ENCODE data around the gene TMEM26.
A peak's percentile ranks its signal among the peaks of the same experiment; 100 is the strongest.

Gene TMEM26

DNA sequence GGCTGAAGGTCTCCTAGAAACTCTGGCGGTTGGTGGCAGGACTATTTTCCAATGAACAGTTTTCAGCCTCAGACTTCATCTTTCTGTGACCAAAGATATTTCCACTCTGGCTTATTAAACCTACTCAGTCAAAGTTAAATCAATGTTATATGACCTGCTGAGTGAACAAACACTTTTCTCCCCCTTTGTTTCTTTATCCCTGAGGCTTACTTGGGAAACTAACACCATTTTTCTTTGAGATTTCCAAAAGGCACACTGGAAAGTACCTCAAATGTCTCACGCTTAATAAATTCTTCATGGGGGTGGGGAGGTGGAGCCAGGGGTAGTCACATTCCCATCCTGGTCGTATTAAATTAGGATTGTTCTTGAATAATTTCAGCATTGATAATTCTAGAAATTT, 1.8 kb downstream of the TMEM26 start:
- peaks cover 44% of the 10 kb centered on the region for H3K27me3 Mint-ChIP-seq
- intact Hi-C loops (cut with micrococcal nuclease), result no loop called here
- peak overlapping the region; percentile 89 for H3K27ac Mint-ChIP-seq

DNA sequence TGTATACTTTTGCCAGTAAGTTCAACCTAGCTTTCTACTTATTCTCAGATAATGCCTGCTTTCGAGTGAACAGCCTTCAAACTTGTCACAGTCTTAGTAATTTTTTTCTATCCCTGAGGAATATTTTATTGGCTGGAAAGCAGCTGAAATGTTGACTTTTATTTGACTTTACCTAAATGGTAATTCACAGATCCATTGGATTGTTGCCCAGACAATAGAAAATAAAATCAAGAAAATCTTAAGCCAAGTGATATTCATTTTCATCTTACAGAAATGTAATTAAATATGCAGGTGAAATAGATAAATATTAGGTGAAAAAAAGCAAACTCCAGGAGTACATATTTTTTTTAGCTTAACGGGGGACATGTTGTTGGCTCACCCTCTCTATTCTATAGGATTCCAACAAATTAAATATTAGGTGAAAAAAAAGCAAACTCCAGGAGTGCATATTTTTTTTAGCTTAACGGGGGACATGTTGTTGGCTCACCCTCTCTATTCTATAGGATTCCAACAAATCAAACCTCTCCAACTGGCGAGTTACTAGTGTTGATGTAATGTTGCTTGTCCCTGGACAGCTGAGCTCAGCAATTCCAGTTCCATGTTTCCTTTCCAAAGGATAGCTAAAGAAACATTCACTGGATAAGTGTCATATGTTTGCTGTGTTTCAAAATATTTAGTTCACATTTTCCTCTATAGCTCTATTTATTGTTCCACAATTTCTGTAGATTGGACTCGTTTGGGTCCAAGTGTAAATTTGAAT, 4.2 kb downstream of the TMEM26 start:
- H3K27me3 Mint-ChIP-seq, result peaks cover 34% of the 10 kb centered on the region
- intact Hi-C loops (cut with micrococcal nuclease), result no loop called here
- H3K4me3 Mint-ChIP-seq, result no peak overlapping the region
- H3K27ac Mint-ChIP-seq, result no peak overlapping the region
- H3K4me1 Mint-ChIP-seq (ENCODE audit: low read depth), result peaks cover 23% of the 10 kb centered on the region
- H3K9me3 Mint-ChIP-seq, result no peaks in the 10 kb centered on the region
- H3K36me3 Mint-ChIP-seq (ENCODE audit: low read depth), result peaks cover 6% of the 10 kb centered on the region

More for the DNA sequence above, 1.8 kb downstream of the TMEM26 start:
- peak overlapping the region; percentile 4 for H3K4me3 Mint-ChIP-seq
- no peaks in the 10 kb centered on the region for H3K9me3 Mint-ChIP-seq
- peaks cover 41% of the 10 kb centered on the region for H3K4me1 Mint-ChIP-seq (ENCODE audit: low read depth)
- peaks cover 6% of the 10 kb centered on the region for H3K36me3 Mint-ChIP-seq (ENCODE audit: low read depth)

DNA sequence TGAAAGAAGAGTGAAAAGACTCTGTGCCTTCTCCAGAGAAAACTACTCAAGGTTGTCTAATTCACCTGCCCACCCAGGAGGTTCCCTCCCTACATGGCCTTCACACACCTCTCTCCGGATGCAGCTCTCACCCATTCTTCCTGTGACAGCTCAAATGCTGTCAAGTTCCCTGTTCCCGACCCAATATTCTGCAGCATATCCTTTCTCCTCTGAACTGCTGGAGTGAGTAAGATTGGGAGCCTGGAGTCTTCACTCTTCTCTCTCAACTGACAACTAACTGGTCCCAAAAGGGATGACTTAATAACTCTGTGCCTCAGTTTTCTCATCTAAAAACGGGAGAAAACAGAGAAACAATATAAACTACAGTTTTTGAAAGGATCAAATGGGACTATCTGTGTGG, 5.1 kb downstream of the TMEM26 start:
- Mint-ChIP-seq H3K4me1 (ENCODE audit: low read depth) (peaks cover 17% of the 10 kb centered on the region), H3K9me3 (no peaks in the 10 kb centered on the region), H3K4me3 (no peak overlapping the region), H3K36me3 (ENCODE audit: low read depth) (peaks cover 5% of the 10 kb centered on the region), H3K27ac (no peak overlapping the region), H3K27me3 (peaks cover 26% of the 10 kb centered on the region)
- intact Hi-C loops (cut with micrococcal nuclease), result no loop called here

DNA sequence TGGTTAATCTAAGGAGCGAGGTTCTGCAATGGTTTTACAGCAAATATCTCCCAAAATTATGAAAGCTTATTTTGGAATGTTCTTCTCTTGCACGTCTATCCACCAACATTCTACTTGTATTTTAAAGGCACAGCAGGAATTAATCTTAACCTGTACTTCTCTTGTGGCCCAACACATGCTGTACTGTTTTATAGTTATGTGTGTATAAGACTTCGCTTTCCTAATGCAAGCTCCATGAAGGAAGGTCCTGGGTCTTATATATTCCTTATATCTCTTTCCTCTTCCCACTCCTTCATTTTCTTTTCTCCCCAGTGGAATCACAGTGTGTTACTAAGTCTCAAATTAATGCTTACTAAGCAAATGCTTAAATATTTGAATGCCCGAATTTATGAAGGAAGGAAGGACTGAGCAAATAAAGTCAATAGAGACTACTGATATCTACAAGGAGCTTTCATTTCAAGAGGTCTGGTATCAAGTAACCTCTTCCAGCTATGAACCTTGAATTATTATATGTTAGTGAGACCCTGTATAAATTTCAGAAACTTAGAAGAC, 14.0 kb downstream of the TMEM26 start:
- H3K36me3 Mint-ChIP-seq (ENCODE audit: low read depth), result no peaks in the 10 kb centered on the region
- intact Hi-C loops (cut with micrococcal nuclease), result no loop called here
- H3K4me1 Mint-ChIP-seq (ENCODE audit: low read depth), result no peaks in the 10 kb centered on the region
- no peaks in the 10 kb centered on the region for H3K9me3 Mint-ChIP-seq
- no peak overlapping the region for H3K27ac Mint-ChIP-seq
- H3K27me3 Mint-ChIP-seq, result no peaks in the 10 kb centered on the region
- H3K4me3 Mint-ChIP-seq, result no peak overlapping the region

DNA sequence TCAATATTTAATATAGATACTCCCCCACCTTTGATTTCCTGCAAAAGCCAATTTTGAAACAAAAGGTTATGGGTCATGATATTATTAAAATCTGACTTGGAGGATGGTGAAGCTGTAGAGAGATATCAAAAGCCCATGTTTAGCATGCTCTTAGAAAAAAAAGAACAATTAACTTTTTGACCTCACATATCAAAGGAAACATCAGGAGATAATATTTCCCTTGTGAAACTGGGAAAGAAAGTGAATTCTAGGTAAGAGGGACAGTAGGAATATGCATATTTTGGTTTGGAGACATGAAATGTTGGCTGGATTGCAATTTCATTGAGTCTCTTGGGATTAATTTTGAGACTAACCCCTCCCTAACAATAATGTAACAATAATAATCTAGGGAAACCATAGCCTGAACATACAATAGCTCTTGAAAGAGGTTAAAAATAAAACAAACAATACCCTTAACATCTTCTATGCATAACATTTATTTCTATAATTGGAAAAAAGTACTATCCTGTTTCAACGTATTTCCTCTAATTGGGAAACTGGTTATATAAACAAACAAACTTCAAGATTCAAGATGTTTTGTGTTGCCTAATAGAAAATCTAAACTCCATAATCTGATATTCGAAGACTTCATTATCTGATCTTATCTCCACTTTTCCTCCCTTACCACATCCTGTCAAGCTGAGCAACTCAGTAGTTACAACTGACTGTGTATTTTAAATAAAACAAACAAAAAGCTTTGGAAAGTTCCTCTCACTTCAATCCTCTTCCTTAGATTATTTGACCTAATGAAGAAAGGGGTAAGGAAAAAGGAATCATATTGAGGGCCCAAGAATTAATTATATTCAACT, 14.8 kb downstream of the TMEM26 start:
- Mint-ChIP-seq H3K27me3 (no peaks in the 10 kb centered on the region), H3K9me3 (no peaks in the 10 kb centered on the region), H3K27ac (no peak overlapping the region), H3K36me3 (ENCODE audit: low read depth) (no peaks in the 10 kb centered on the region), H3K4me3 (no peak overlapping the region), H3K4me1 (ENCODE audit: low read depth) (no peaks in the 10 kb centered on the region)
- intact Hi-C loops (cut with micrococcal nuclease), result no loop called here

DNA sequence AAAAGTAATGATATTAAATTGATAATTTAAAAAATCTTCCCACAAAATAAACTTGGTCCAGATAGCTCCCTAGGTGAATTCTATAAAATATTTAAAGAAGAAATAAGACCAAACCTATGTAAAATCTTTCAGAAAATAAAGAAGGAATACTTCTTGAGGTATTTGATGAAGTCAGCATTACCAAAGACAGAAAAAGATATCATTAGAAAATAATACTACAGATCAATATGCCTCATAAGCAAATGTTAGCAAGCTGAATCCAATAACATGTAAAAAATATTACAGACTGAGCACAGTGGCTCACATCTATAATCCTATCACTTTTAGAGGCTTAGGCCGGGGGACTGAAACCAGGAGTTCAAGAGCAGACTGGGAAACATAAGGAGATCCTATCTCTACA, 30.0 kb downstream of the TMEM26 start:
- H3K36me3 Mint-ChIP-seq (ENCODE audit: low read depth), result peaks cover 54% of the 10 kb centered on the region
- H3K9me3 Mint-ChIP-seq, result peaks cover 71% of the 10 kb centered on the region
- no peaks in the 10 kb centered on the region for H3K4me1 Mint-ChIP-seq (ENCODE audit: low read depth)
- intact Hi-C loops (cut with micrococcal nuclease), result no loop called here
- H3K4me3 Mint-ChIP-seq, result no peak overlapping the region
- H3K27ac Mint-ChIP-seq, result no peak overlapping the region
- H3K27me3 Mint-ChIP-seq, result no peaks in the 10 kb centered on the region

DNA sequence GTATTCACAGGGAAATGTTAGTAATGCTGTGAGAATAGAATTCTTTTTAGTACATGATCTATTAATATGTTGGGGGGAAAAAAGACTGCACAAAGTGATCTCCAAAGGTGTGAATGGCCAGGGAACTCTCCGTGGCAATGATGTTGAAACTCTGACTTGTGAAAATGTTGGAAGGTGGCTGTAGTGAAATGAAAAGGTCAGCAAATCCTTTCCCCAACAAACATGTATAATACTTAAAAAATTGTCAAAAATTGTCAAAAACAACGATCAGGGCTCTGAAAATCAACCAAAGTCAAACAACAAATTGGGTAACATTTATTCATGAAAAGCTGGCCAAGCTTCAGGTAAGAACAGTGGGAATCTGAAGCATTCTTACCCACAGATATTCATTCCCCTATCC, 35.5 kb downstream of the TMEM26 start:
- no peaks in the 10 kb centered on the region for H3K4me1 Mint-ChIP-seq (ENCODE audit: low read depth)

DNA sequence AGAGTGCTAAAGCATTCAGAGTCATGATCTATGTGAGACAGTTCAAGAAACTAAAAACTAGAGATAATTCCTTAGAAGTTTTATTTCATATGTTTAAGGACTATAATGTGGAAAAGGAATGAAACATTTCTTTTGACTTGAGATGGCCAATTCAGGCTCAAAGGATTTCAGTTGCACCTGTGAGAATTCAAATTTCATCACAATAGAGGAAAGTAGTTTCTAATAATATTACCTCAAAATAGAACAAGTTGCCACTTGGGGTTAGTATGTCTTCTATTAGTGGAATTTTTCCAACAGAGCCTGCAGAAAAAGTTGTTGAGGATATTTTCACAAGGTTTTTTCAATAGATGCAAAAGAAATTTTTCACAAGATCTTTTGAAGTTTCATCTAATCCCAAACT, 37.4 kb downstream of the TMEM26 start:
- intact Hi-C loops (cut with micrococcal nuclease), result loop anchor here (2.0 kb wide), 1 partner anchor 37 kb away; the partner anchor contains the start of gene TMEM26
- Mint-ChIP-seq H3K9me3 (peaks cover 26% of the 10 kb centered on the region), H3K36me3 (ENCODE audit: low read depth) (peaks cover 13% of the 10 kb centered on the region), H3K27ac (no peak overlapping the region), H3K4me3 (no peak overlapping the region), H3K4me1 (ENCODE audit: low read depth) (no peaks in the 10 kb centered on the region), H3K27me3 (no peaks in the 10 kb centered on the region)

More for the DNA sequence above, 35.5 kb downstream of the TMEM26 start:
- Mint-ChIP-seq H3K27me3 (no peaks in the 10 kb centered on the region), H3K36me3 (ENCODE audit: low read depth) (peaks cover 25% of the 10 kb centered on the region), H3K4me3 (no peak overlapping the region), H3K27ac (no peak overlapping the region), H3K9me3 (peaks cover 44% of the 10 kb centered on the region)
- intact Hi-C loops (cut with micrococcal nuclease), result no loop called here

DNA sequence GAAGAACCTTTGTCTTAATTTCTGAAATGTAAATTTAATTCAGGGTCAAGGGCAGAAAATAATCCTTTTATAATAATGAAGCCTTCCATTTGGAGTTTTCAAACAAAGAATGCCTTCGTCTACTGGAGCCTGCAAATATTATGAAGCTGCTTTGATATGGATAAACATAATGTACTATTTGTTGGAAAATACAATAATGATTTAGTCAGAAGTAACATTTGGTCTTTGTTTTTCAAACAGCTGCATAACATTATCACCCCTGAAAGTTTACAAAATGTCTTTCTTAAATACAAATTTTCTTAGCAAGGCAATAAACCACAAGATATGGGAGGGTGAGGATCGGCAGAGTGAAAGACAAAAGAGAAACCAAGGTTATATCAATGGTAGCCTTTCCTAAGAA, 41.5 kb downstream of the TMEM26 start:
- intact Hi-C loops (cut with micrococcal nuclease), result no loop called here
- Mint-ChIP-seq H3K36me3 (ENCODE audit: low read depth) (peaks cover 10% of the 10 kb centered on the region), H3K4me1 (ENCODE audit: low read depth) (no peaks in the 10 kb centered on the region), H3K27ac (no peak overlapping the region), H3K9me3 (peaks cover 9% of the 10 kb centered on the region), H3K4me3 (no peak overlapping the region), H3K27me3 (no peaks in the 10 kb centered on the region)

DNA sequence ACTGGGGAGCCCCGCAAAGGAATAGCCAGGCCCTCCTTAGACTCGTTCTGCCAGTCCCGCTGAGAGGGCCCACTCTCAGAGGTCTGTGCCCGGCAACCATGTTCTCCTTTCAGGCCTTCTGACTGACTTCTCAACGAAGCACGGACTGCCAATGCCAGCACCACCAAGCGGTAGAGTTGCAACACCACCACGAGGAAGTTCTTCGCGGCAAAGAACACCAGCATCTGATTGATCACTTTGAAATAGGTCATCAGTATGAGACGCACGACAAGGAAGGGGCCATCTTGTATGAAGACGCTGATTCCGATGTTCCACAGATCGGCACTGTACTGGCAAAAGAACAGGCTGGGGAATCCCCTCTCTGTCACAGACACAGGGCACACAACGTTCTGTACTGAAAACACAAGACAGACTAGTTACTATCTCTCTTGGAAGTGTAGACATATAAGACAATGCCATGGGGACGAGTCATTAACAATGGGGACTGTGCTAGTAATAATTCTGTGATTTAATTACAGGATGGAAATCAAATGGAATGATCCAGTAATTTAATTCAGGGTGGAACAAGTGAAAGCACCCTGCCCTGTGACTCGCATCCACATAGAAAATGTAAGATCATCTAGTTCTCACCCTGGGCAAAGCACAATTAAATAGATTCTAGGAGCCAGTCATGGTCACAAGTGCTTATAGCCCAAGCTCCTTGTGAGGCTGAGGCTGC, 42.7 kb downstream of the TMEM26 start:
- no peaks in the 10 kb centered on the region for H3K27me3 Mint-ChIP-seq
- H3K27ac Mint-ChIP-seq, result no peak overlapping the region
- intact Hi-C loops (cut with micrococcal nuclease), result no loop called here
- no peaks in the 10 kb centered on the region for H3K4me1 Mint-ChIP-seq (ENCODE audit: low read depth)
- H3K36me3 Mint-ChIP-seq (ENCODE audit: low read depth), result peaks cover 10% of the 10 kb centered on the region
- no peak overlapping the region for H3K4me3 Mint-ChIP-seq
- H3K9me3 Mint-ChIP-seq, result peaks cover 9% of the 10 kb centered on the region

DNA sequence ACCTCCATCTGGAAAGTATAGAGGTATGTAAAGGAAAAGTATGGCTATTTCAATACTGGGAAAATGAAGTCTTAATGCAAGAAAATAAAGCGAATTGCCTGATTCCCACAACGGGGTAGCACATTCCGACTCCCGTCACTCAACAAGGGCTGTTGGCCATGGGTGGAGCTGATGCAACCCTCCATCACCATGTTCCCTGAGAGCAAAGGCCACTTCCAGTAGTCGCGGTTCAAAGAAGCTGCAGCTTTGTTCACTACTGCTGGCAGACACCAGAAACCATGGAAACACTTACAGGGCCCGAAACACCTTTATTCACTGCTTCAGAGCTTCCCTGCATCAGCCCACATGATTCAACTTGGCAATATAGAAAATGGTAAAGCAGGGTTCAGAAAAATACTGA, 44.0 kb downstream of the TMEM26 start:
- no peak overlapping the region for H3K4me3 Mint-ChIP-seq
- H3K27ac Mint-ChIP-seq, result no peak overlapping the region
- peaks cover 10% of the 10 kb centered on the region for H3K36me3 Mint-ChIP-seq (ENCODE audit: low read depth)
- peaks cover 9% of the 10 kb centered on the region for H3K9me3 Mint-ChIP-seq
- intact Hi-C loops (cut with micrococcal nuclease), result no loop called here
- no peaks in the 10 kb centered on the region for H3K27me3 Mint-ChIP-seq
- no peaks in the 10 kb centered on the region for H3K4me1 Mint-ChIP-seq (ENCODE audit: low read depth)

DNA sequence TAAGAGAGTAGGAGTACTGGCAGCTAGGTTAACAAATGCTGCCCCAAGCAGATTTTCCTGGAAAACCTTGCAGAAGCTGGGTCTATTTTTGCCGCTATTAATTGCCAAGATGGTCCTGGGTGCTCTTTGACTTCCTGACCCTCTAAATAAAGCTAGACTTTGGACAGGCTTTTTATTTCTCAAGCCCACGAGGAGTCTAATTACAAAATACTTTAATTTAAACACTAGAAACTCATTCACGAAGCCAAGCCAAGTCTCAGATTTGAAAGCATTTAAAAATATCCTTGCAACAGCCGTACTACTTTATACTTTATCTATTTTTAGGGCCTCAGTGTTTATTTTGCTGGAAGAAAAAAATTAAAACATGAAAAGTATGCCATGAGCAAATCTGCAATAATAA, 45.1 kb downstream of the TMEM26 start:
- H3K27ac Mint-ChIP-seq, result no peak overlapping the region
- no peak overlapping the region for H3K4me3 Mint-ChIP-seq
- H3K36me3 Mint-ChIP-seq (ENCODE audit: low read depth), result peaks cover 10% of the 10 kb centered on the region
- peaks cover 6% of the 10 kb centered on the region for H3K4me1 Mint-ChIP-seq (ENCODE audit: low read depth)
- peaks cover 9% of the 10 kb centered on the region for H3K9me3 Mint-ChIP-seq
- no peaks in the 10 kb centered on the region for H3K27me3 Mint-ChIP-seq
- intact Hi-C loops (cut with micrococcal nuclease), result no loop called here

DNA sequence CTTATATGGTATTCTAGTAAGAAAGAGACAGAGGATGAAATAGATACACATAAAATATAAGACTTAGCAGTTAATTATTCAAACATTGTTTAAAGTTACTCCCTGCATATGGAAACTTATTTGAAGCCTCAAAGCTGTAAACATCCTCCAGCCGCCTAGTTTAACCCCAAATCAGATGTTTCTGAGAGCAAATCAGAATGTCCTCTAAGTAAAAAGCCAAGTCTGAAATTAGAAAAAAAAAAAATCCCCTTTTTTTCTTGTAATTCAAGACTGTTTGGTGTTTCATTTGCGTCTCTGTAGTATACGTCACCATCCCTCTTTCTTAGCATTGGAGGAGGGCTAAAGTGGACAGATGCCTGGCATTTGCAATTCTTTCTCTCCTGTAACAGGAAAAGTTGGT, 46.4 kb downstream of the TMEM26 start:
- Mint-ChIP-seq H3K4me3 (no peak overlapping the region), H3K36me3 (ENCODE audit: low read depth) (peaks cover 10% of the 10 kb centered on the region), H3K9me3 (peaks cover 9% of the 10 kb centered on the region), H3K27ac (no peak overlapping the region), H3K27me3 (no peaks in the 10 kb centered on the region), H3K4me1 (ENCODE audit: low read depth) (peaks cover 6% of the 10 kb centered on the region)
- intact Hi-C loops (cut with micrococcal nuclease), result no loop called here

DNA sequence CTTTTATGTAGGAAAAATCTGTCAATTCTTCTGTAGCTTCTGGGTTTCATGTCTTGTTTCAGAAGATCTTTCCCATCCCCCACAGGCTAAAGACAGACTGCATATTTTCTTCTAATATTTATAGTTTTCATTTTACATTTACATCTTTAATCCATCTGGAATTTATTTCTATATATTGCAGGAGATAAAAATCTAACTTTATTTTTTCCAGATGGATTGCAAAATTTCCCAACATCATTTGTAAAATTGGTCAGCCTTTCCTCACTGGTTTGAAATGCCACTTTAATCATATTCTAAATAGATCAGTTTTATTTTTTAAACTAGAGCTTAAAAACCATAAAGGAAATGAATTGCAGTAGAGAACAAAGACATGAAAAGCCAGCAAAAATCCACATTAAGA, 46.9 kb downstream of the TMEM26 start:
- peaks cover 10% of the 10 kb centered on the region for H3K36me3 Mint-ChIP-seq (ENCODE audit: low read depth)
- H3K9me3 Mint-ChIP-seq, result peaks cover 9% of the 10 kb centered on the region
- peaks cover 6% of the 10 kb centered on the region for H3K4me1 Mint-ChIP-seq (ENCODE audit: low read depth)
- intact Hi-C loops (cut with micrococcal nuclease), result no loop called here
- no peak overlapping the region for H3K4me3 Mint-ChIP-seq
- no peaks in the 10 kb centered on the region for H3K27me3 Mint-ChIP-seq
- H3K27ac Mint-ChIP-seq, result no peak overlapping the region
